HepG2 (cell line): ENCODE measurements around the gene DGAT2. TPM values are rescaled to one million over a fixed set of nuclear protein-coding genes. Genes with fewer than 3 reads are reported as not detected.

Experiments used
- ATRX ChIP-seq: sonication (generic); formaldehyde crosslinking; IDR thresholded peaks from 2 replicates; pipeline ENCODE4 v1.4.0; 2020; ENCODE audit warnings: missing genetic modification reagents, borderline replicate concordance
- FOXC1 ChIP-seq: sonication (generic); formaldehyde crosslinking; IDR thresholded peaks from 2 replicates; pipeline ENCODE4 v1.8.0; 2022; ENCODE audit warnings: mild to moderate bottlenecking, missing genetic modification reagents, borderline replicate concordance
- GRHL1 ChIP-seq: sonication (generic); formaldehyde crosslinking; conservative IDR thresholded peaks from 2 replicates; pipeline ENCODE4 v1.8.0; 2022; ENCODE audit warnings: missing genetic modification reagents
- LBX2 ChIP-seq: sonication (generic); formaldehyde crosslinking; IDR thresholded peaks from 2 replicates; pipeline ENCODE4 v1.5.0; 2020; ENCODE audit warnings: missing genetic modification reagents, mild to moderate bottlenecking, borderline replicate concordance
- NR2F6 ChIP-seq, 2 experiments: IDR thresholded peaks; 2 replicates each; pipeline ENCODE4 v1.6.1; 2016; ENCODE audit warnings: antibody characterized with exemption in 1 of 2, mild to moderate bottlenecking in 1 of 2
- PPARG ChIP-seq: conservative IDR thresholded peaks from 2 replicates; pipeline ENCODE4 v1.6.1; 2016; ENCODE audit warnings: missing biosample characterization, missing genetic modification reagents
- RNF219 ChIP-seq: sonication (generic); formaldehyde crosslinking; IDR thresholded peaks from 2 replicates; pipeline ENCODE4 v1.5.0; 2020; ENCODE audit warnings: mild to moderate bottlenecking, missing genetic modification reagents
- SNRNP70 ChIP-seq: fragments of 200-400 bp; formaldehyde crosslinking; IDR thresholded peaks from 2 replicates; pipeline ENCODE4 v1.6.1; 2017; ENCODE audit warnings: mild to moderate bottlenecking, low read depth, low read length, moderate library complexity
- ZBTB42 ChIP-seq: sonication (generic); formaldehyde crosslinking; IDR thresholded peaks from 2 replicates; pipeline ENCODE4 v1.5.0; 2020; ENCODE audit warnings: mild to moderate bottlenecking, missing genetic modification reagents
- ZNF136 ChIP-seq: sonication (generic); formaldehyde crosslinking; IDR thresholded peaks from 2 replicates; pipeline ENCODE4 v1.8.1; 2022; ENCODE audit warnings: low read depth, mild to moderate bottlenecking, moderate library complexity, missing genetic modification reagents
- ZNF317 ChIP-seq: sonication (generic); formaldehyde crosslinking; IDR thresholded peaks from 2 replicates; pipeline ENCODE4 v1.5.0; 2020; ENCODE audit warnings: mild to moderate bottlenecking, missing genetic modification reagents
- ZNF318 ChIP-seq: sonication (generic); formaldehyde crosslinking; IDR thresholded peaks from 2 replicates; pipeline ENCODE4 v1.4.0; 2020; ENCODE audit warnings: mild to moderate bottlenecking, missing genetic modification reagents
- ZNF740 ChIP-seq: sonication (generic); formaldehyde crosslinking; IDR thresholded peaks from 2 replicates; pipeline ENCODE4 v1.4.0; 2020; ENCODE audit warnings: missing genetic modification reagents
- ZNF747 ChIP-seq: sonication (generic); formaldehyde crosslinking; IDR thresholded peaks from 2 replicates; pipeline ENCODE4 v1.8.1; 2023; ENCODE audit warnings: missing genetic modification reagents, mild to moderate bottlenecking, borderline replicate concordance
- polyA plus RNA-seq, 8 experiments: library from polyadenylated mRNA; depleted of rRNA in 3 of 8; stranded (reverse) in 7 of 8; unstranded in 1 of 8; fragments of >200 nt; fragmentation: Illumina TruSeq in 4 of 8; extraction: Trizol in 4 of 8; gene quantifications; 2 replicates each; pipeline versions ENCODE4 v1.2.1 to v1.2.3, GENCODE V29; 2011 to 2016; ENCODE audit warnings: low read depth in 4 of 8, missing spikeins in 1 of 8, mixed read lengths in 1 of 8; ENCODE audit not compliant: insufficient read depth in 1 of 8
- total RNA-seq, 5 experiments: library from RNA; depleted of rRNA; stranded (reverse); fragments of >200 nt; fragmentation: Illumina TruSeq; extraction: Trizol; gene quantifications; 2 replicates each; pipeline ENCODE4 v1.2.3, GENCODE V29; 2016; ENCODE audit warnings: low read depth in 1 of 5

Gene DGAT2
- total and polyA plus RNA-seq, 2 of the 13 experiments (the other 11 are each of a cell fraction or from before 2014, with no cell fraction given), result 39.0 to 65.6 TPM

- no peak for TF ChIP-seq LBX2 (CRISPR knock-in tag)
- no peak for TF ChIP-seq GRHL1 (CRISPR knock-in tag)
- no peak for TF ChIP-seq NR2F6 (IDR thresholded peaks at IDR 0.05)
- TF ChIP-seq NR2F6 (CRISPR knock-in tag; IDR thresholded peaks at IDR 0.05), result peak; percentile 40; the same call in 1 of the 2 replicates
- no peak for TF ChIP-seq RNF219 (CRISPR knock-in tag)
- TF ChIP-seq ZNF136, result no peak
- TF ChIP-seq ZNF747 (CRISPR knock-in tag), result no peak
- TF ChIP-seq ZNF740 (CRISPR knock-in tag), result no peak
- TF ChIP-seq ATRX (CRISPR knock-in tag), result no peak
- TF ChIP-seq ZNF317 (CRISPR knock-in tag), result no peak
- TF ChIP-seq ZBTB42, result no peak
- no peak for TF ChIP-seq SNRNP70
- peak; percentile 69; the same call in 1 of the 2 replicates for TF ChIP-seq PPARG
- no peak for TF ChIP-seq ZNF318 (CRISPR knock-in tag)
- no peak for TF ChIP-seq FOXC1 (CRISPR knock-in tag)
Observed at GRCh38 chr11:75734491-75735180, 33.9 kb upstream of the DGAT2 start (continued).
